Mesothelial cell of epicardium (in vitro differentiated cells): ENCODE results near the gene MTA1. TPM values are rescaled to one million over a fixed set of nuclear protein-coding genes. Genes with fewer than 3 reads are reported as not detected.

Source experiments
- DNase-seq, 2 experiments: peaks; one replicate each; pipeline ENCODE4 v3.0.0; 2021; ENCODE audit warnings: low spot score in 2 of 2; ENCODE audit not compliant: unreplicated experiment in 2 of 2
- H3K27ac Mint-ChIP-seq: 2 replicates; pipeline ENCODE4 v1.8.0; 2021; ENCODE audit warnings: mixed read lengths
- H3K27me3 Mint-ChIP-seq: 2 replicates; pipeline ENCODE4 v1.8.0; 2021; ENCODE audit warnings: low read depth, mixed read lengths
- H3K36me3 Mint-ChIP-seq: 2 replicates; pipeline ENCODE4 v1.8.0; 2021; ENCODE audit warnings: mixed read lengths
- H3K4me1 Mint-ChIP-seq: 2 replicates; pipeline ENCODE4 v1.8.0; 2021; ENCODE audit warnings: mixed read lengths
- H3K4me3 Mint-ChIP-seq: 2 replicates; pipeline ENCODE4 v1.8.0; 2021; ENCODE audit warnings: mild to moderate bottlenecking, moderate library complexity, mixed read lengths
- H3K9me3 Mint-ChIP-seq: 2 replicates; pipeline ENCODE4 v1.8.0; 2021; ENCODE audit warnings: mixed read lengths
- CTCF ChIP-seq: fragments of 200-600 bp; sonication (generic); IDR thresholded peaks from one replicate; pipeline ENCODE4 v1.5.0; 2021; ENCODE audit warnings: antibody characterized with exemption; ENCODE audit not compliant: unreplicated experiment
- total RNA-seq: library from RNA; stranded (reverse); gene quantifications from 3 replicates; pipeline ENCODE4 v1.2.1, GENCODE V29; 2021

MTA1 gene
- total RNA-seq, 1 donor from 2014 or later, result 259 TPM

DNA sequence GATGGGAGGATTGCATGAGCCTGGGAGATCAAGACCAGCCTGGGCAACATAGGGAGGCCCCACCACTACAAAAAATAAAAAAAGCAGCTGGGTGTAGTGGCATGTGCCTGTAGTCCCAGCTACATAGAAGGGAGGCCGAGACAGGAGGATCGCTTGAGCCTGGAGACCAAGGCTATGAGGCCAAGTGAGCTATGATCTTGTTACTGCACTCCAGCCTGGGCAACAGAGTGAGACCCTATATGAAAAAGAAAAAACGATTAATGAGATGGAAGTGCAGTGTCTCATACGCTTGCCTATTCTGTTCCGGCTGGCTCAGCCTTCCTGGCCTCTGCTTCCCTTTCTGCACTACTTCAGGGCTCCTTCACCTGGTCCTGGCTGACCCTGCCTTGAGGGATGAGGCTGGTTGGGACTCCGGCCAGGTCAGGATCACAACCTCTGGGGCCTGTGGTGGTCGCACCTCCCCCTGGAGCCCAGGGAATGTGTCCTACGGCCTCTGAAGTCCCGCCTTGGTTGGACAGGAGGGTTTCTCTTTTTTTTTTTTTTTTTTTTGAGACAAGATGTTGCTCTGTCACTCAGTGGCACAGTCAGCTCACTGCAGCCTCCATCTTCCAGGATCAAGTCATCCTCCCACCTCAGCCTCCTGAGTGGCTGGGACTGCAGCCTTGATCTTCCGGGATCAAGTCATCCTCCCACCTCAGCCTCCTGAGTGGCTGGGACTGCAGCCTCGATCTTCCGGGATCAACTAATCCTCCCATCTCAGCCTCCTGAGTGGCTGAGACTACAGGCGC, 82.1 kb downstream of the MTA1 start:
- Mint-ChIP-seq H3K36me3 (no peaks in the 10 kb centered on the region), H3K4me3 (no peak overlapping the region), H3K27ac (no peak overlapping the region), H3K27me3 (peaks cover 5% of the 10 kb centered on the region), H3K9me3 (no peaks in the 10 kb centered on the region), H3K4me1 (no peaks in the 10 kb centered on the region)
- DNase-seq, result no peak
- no peak for TF ChIP-seq CTCF

- TF ChIP-seq CTCF, result no peak
- H3K9me3 Mint-ChIP-seq, result no peaks in the 10 kb centered on the region
- H3K4me3 Mint-ChIP-seq, result no peak overlapping the region
- peaks cover 15% of the 10 kb centered on the region for H3K27me3 Mint-ChIP-seq
- no peak for DNase-seq
- no peaks in the 10 kb centered on the region for H3K36me3 Mint-ChIP-seq
- no peak overlapping the region for H3K27ac Mint-ChIP-seq
- no peaks in the 10 kb centered on the region for H3K4me1 Mint-ChIP-seq
These were observed 83.0 kb downstream of the MTA1 start for GRCh38 chr14:105502446-105503295.

- peaks cover 19% of the 10 kb centered on the region for H3K27me3 Mint-ChIP-seq
- no peak for DNase-seq
- no peak overlapping the region for H3K4me3 Mint-ChIP-seq
- no peaks in the 10 kb centered on the region for H3K4me1 Mint-ChIP-seq
- H3K27ac Mint-ChIP-seq, result no peak overlapping the region
- no peaks in the 10 kb centered on the region for H3K9me3 Mint-ChIP-seq
- no peak for TF ChIP-seq CTCF
- no peaks in the 10 kb centered on the region for H3K36me3 Mint-ChIP-seq
These were observed 83.6 kb downstream of the MTA1 start for GRCh38 chr14:105503296-105503640.

DNA sequence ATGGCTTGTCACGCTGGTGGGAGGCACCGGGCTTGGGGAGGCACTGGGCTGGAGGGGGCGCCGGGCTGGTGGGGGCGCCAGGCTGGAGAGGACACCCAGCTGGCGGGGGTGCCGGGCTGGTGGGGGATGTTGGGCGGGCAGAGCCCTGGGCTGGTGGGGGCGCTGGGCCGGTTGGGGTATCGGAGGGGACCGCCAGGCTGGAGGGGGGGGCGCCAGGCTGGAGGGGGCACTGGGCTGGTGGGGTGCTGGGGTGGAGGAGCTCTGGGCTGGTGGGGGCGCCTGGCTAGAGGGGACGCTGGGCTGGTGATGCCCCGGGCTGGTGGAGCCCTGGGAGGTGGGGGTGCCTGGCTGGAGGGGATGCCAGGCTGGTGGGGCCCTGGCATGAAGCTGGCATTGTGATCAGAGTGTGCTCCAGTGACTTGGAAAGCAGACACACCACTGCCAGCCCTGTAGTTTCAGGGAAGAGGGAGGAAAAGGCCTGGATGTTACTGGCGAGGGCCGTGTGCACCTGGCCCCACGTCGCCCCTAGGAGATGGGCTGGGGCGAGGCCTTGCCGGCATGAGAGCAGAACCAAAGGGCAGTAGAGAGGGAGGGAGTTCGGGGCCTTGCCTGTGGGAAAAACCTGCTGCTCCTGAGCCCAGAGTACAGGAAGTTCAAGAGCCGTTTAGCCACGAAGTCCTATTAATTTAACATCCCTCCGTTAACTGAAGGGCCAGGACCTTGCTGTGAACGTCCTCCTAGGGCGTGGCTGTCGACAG, 84.5 kb downstream of the MTA1 start:
- TF ChIP-seq CTCF, result no peak
- Mint-ChIP-seq H3K27me3 (peaks cover 27% of the 10 kb centered on the region), H3K4me1 (no peaks in the 10 kb centered on the region), H3K9me3 (no peaks in the 10 kb centered on the region), H3K36me3 (no peaks in the 10 kb centered on the region), H3K4me3 (no peak overlapping the region), H3K27ac (no peak overlapping the region)
- peak in 1 of 2 experiments; percentile 20 for DNase-seq

DNA sequence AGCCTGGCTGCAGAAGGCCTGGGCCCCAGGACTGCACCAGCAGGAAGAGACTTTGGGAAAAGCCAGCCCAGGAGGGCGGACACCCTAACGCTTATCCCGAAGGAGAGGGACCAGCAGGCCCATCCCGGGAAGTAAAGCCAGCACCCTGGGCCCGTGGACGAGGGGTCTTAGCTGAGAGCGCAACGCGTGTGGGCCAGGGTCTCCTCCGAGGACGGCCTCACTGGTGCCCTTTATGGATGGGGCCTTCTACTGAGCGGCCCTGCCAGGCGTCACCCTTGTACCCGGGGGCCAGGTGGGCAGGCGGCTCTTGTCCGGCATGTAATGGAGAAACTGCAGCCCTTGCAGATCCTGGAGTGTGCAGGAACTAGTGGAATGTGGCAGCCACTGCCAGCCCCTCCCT, 85.5 kb downstream of the MTA1 start:
- Mint-ChIP-seq H3K27me3 (peaks cover 27% of the 10 kb centered on the region), H3K36me3 (no peaks in the 10 kb centered on the region), H3K4me3 (no peak overlapping the region), H3K27ac (no peak overlapping the region), H3K4me1 (no peaks in the 10 kb centered on the region), H3K9me3 (no peaks in the 10 kb centered on the region)
- no peak for TF ChIP-seq CTCF
- no peak for DNase-seq
